HG03196 (cell line): ENCODE results near the gene CFAP74.

Source experiments
- ATAC-seq: cut with Tn5 transposase; IDR thresholded peaks from one replicate; pipeline ENCODE4 v1.9.1; 2021; ENCODE audit not compliant: unreplicated experiment

CFAP74 gene

DNA sequence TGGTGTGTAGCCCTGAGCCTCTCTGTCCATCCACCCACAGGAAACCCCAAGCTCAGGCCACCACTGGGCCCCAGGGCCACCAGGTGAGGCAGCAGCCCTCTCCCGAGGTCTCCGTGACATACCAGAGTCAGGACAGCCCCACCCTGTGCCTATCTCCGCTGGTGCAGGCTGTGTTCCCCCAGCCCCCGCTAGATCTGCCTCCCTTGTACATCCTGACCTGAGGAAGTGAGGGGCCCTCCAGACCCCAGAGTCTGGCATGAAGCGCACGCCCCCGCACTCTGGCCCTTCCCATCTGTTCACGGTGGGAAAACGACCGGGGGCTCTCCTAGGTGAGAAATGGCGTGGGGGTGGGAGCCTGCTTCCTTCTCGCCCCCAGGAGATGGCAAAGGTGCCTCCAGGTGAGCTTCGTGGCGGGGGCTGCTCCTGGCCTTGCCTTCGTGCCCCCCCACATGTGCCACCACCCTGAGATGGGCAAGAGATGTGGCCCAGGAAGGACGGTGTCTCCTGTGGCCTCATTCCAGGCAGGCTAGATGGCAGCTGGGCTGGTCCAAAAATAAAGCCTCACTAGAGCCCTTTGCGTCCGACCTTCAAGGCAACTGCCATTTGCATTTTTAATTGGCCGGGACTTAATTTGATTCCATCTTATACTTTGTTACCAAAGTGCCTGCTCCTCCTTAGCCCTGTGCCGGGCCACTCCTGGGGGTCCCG is 18.6 kb upstream of the CFAP74 start:
- ATAC-seq, result no peak

DNA sequence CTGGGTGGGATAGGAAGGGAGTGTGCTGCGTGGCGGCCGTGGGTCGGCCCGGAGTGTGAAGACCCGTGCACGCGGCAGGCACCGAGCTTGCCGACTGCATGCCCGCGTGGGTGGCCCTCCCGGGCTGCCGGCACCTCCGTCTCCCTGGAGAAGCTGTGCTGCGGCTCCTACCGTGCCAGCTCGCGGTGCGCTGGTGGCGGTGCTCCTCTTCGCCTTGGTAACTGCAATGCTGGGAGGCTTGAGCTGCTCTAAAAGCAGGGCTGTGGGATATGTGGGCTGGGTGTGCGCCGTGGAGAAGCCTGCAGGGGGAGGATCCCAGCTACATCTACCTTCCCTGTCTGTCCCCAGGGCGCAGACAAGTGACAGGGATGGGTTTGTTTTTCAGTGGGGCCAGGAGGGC is 18.0 kb upstream of the CFAP74 start:
- no peak for ATAC-seq

DNA sequence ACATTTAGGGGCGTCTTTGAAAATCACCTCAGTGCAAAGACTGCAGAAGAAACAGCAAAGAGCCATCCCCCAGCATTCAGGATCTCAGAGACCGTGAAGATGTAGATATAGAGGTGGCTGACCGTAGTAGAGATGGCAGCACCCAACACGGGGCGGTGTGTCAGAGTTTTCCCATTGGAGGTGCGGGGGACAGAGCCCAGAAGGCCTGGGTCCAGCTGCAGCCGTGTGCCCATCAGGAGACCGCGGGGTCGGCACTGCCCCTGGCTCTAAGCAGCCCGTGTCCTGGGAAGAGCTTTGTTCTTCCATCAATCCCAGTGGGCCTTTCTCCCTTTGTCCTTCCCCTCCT is 16.7 kb upstream of the CFAP74 start:
- ATAC-seq, result no peak

DNA sequence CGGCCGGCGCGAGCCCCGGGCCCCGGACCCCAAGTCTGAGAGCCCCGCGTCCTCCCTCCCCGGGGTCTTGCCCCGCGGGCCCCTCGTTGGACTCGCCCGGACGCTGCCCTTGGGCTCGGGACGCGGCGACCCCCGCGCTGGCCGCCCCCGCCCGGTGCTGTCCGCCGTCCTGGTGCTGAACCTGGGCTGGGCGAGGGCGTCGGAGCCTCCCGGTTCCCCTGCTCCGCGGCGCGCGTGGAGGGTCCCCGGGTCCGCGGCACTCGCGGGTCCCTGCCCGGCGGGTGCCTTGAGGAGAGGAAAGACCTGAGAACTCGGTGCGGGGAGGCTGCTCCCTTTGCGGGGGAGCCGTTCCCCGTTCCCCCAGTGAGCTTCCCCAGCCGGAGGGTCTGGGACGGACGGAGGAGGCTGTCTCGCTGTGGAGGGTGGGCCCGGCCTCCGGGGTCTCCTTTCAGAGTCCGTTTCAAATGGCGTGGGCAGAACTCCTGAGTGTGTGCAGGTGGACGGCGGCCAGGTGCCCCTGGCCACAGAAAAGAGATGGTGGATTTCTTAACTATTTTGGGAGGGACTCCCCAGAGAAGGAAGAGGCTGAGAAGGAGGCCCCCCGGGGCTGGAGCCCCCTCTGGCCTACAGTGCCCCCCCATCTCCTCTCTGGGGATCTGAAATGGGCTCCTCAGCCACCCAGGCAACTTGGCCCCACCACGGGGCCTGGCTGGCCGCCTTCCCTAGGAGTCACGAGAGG is 16.2 kb upstream of the CFAP74 start:
- ATAC-seq, result no peak

DNA sequence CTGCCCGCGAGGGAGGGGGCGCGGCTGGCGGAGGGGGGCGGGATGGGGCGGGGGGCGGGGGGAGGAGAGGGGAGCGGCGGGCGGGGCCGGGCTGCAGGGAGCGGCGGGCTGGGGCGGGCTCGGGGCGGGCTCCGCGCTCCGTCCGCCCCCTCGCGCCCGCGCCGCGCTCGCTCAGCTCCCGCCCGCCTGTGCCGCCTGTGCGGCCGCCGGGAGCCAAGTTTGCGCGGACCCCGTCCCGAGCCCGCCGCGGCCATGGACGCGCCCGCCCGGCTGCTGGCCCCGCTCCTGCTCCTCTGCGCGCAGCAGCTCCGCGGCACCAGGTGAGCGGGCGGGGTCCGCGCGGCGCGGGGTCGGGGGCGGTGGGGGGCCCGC is 15.6 kb upstream of the CFAP74 start, which contains the start of gene GABRD:
TSS of gene GABRD (plus strand) at position 174 of the 372 bp plus-strand sequence. CDS start at position 253, 79 bp downstream.
- no peak for ATAC-seq

DNA sequence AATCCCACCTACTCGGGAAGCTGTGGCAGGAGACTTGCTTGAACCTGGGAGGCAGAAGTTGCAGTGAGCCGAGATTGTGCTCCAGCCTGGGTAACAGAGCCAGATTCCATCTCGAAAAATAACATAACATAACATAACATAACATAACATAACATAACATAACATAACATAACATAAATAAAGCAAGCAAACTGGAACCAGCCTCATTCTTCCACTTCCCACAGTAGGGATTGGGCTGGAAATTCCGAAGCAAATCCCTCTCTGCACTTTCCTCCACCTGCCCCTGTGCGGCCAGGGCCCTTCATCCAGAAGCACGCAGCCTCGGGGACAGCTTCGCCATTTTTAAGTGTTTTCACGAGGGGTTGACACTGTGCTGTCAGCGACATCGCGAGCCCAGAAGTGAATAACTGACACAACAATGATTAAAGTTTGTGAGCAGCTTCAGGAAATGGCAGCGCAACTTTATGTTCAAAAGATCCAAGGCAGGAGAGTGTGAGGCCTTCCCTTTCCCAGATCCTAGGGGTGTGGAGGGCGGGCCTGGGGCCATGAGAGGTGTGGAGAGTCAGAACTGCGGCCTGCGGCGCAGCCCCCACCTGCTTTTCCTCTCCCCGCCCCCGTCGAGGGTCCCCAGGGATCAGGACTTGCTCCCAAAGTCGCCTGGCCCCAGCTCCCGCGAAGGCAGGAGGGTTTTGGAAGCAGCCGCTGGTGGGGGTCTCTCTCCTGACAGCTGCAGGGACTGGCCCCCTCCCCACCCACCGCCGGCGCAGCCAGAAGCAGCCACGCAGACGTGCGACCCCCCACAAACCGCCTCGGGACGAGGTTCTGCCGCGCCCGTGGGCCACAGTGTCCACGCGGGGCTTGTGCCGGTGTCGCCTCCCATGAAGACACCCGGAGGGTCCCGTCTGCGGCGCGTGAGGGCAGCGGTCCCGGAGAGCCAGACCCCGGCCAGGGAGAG is 14.9 kb upstream of the CFAP74 start:
- ATAC-seq, result no peak

DNA sequence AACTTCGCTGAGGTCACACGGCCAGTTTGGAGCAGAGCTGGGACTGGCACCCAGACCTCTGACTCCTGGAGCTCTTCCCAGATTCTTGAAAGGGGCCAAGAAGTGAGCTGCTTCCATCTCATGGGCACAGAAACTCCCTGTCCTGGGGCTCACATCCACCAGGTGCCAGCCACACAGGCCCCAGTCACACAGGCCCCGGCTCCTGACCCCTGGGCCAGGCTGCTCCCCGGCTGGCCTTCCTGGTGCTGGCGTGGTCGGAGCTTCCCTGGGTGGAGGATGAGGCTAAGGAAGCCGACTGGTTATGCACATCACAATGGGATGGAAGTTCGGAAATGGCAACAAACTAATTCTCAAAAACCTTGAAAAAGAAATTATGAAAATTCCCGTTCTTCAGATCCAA is 12.5 kb upstream of the CFAP74 start:
- no peak for ATAC-seq

DNA sequence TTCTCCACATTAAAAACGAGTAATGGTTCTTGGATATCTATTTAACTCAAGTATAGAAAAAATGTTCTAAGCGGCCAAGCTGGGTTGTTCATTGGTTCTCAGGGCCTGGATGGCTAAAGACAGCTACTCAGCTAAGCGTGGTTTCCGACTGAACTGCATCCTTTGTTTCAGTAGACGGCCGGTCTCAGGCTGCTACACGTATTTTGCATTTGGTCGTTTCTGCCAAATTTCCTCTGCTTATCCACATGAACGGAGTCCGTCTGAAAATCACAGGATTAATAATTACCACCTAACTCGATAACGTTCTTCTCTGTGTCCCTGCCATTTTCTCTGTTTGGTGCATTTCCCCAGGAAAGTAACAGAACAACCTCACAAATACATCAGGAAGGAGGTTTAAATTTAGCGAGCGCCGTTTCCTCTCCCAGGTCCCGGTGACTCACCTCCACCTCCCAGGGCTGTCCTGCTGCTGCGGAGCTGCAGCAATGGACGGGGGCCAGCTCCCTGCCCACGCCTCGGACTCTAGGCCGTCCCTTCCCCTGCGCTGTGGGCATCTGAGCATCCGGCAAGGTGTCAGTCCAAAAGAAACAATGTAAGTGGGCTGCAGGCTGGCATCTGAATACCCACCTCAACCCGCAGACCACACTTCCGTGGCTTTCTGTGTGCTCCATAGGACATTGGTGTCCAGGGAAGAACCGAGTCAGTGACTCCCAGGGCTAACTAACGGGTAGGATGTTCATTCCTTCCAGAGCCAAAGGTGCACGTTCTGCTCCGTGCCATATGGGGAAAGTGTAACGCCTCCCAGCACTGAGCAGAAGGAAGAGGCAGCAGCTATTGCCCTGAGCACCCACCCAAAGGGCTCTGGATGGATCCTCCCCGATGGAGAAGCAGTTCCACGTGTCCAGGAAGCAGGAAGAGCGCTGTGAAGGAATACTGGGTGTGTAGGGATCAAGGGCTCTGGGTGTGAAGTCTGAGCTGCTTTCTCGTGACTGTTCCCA is 11.5 kb upstream of the CFAP74 start:
- ATAC-seq, result no peak

DNA sequence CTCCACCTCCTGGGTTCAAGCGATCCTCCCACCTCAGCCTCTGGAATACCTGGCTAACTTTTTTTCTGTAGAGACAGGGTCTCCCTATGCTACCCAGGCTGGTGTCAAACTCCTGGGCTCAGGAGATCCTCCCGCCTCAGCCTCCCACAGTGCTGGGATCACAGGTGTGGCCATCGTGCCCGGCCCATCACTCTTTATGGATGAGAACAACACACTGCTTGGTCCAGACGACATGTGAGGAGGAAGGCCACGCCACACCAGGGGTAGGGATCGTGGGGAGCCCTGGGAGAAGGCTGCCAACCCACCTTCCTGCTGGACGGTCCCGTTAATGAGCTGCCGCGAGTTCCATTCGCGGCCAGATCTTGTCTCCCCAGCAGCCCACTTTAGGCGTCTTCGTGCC is 10.6 kb upstream of the CFAP74 start:
- no peak for ATAC-seq

DNA sequence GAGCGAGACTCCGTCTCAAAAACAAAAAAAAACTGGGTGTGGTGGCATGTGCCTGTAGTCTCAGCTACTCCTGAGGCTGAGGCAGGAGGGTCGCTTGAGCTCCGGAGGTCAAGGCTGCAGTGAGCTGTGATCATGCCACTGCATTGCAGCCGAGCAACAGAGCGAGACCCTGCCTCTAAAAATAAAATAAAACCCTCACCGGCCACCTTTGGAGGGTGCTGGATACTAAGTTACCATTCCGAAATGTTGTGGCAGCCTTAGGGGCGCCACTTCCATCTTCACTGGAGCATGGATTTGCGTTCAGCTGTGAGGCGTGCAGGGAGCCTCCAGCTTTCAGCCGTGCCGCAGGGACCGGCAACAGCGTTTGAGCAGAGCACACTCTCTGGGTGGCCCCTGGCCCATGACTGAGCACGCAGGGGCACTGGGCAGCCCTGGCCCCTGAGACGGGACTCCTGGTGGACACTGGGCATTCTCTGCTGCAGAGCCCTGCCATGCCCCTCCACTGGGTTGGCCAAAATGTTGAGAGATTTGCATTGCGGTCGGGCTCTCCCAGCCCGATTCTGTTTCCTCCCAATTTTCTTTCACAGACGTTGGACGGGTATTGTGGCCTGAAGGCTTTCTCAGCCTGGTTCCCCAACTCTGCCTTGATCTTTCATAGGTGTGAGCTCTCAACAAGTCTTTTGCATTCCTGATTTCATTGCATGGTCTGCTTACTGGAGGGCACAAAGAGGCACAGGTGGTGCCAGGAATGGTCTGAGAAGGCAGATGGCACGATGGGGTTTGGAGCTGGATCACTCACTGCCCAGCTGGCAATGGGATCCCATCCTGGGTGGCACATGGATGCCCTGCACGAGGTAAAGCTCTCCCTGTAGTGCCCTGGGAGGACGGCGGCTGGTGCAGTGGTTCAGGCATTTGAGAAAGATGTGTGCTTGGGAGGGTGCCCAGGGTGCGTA is 5.8 kb upstream of the CFAP74 start:
- no peak for ATAC-seq

DNA sequence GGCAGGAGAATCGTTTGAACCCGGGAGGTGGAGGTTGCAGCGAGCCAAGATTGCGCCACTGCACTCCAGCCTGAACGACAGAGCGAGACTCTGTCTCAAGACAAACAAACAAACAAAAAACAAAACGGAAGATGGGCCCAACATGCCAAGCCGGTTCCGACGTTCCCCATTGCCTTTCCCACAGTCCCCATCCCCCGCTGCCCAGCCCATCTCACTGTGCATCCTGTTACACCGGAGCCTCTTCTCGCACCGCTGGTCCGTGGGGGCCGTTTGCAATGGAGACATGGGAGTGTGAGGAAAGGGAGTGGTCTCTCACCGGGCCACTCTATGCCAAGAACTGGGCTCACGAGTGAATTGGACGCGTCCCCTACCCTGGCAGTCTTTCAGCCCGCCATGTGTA is 1.3 kb upstream of the CFAP74 start:
- ATAC-seq, result no peak

DNA sequence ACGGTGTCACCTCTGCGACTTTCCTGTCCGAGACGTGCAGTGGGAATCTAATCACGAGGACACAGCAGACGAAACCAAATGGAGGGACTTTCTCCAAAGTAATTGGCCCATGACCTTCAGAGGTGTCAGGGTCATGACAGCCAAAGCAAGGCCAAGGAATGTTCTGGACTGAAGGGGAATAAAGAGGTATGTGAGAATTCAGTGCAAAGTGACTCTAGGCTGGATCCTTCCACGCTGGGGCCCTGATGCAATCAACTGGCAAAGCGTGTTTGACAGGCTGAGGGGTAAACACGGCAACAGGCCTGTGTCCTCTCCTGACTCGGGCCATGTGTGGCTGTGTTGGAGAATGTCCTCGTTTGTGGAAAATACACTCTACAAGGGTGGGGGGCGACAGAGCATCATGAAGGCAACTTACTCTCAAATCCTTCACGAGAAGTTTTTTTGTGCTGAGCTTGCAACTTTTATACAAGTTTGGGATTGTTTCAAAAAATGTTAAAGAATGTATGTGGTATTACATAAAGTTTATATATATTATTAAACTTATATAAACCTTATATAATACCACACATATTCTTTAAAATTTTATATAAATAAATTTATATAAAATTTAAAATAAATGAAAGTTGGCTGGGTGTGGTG is 1.7 kb downstream of the CFAP74 start:
- no peak for ATAC-seq

DNA sequence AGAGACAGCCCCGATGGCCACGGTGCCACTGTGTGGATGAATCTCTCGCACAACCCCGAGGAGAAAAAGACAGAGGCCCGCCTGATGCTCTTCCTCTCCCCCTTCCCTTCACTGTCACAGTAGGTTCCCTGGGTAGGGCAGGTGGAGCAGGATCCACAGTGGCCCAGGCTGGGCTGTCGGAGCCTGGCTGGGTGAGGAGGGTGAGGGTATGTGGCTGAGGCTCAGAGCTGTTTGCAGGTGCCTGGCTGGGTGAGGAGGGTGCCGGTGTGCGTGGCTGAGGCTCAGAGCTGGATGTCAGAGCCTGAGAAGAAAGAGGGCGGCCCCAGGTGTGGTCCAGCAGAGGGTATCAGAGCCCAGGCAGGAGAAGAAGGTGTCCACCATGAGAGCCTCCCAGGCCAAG is 2.7 kb downstream of the CFAP74 start:
- no peak for ATAC-seq

DNA sequence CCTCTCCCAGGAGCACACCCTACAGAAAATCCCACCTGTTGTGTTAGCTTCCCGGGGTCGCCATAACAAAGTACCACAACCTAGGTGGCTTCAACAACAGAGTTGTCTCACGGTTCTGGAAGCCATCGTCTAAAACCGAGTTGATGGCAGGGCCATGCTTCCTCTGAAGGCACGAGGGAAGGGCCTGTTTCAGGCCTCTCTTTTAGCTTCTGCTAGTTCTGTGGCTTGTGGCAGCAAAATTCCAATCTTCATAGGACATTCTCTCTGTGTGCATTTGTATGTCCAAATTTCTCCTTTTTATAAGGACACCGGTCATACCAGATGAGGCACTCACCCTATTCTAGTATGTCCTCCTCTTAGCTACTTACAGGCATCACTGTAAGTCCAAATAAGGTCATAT is 3.2 kb downstream of the CFAP74 start:
- no peak for ATAC-seq

DNA sequence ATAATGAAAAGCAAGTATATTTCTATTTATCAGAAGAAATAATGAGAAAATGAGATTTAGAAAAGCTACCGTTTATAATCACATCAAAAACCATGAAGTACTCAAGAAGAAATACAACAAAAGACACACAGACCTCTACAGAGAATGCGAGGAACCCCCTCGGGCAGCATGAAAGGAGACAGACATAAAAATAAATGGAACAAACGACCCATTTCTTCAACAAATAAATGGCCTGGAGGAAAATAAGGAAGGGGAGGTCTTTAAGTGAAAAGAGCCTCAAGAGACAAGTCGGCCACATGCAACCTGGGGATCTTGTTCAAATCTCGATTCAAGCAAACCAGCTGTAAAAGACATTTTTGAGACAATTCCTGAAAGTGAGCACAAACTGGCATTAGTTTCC is 6.0 kb downstream of the CFAP74 start:
- ATAC-seq, result no peak

DNA sequence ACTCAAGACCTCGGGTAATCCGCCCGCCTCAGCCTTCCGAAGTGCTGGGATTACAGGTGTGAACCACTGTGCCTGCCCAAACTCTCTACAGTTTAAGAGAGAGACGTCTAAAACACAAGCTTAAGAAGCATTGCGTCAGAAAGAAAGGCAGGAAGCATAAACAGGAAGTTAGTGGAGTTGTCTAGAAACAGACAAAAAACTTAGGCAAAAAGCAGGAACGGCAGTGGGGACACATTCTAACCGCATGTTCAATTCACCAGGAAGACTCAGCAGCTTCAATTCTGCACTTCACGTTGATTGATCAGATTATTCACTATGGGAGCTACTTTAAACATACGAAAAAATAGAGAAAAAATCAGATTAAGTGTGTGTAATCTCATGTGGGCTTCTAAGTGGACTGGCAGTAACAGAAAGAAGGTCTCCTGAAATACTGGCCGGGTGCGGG is 7.4 kb downstream of the CFAP74 start:
- ATAC-seq, result no peak

DNA sequence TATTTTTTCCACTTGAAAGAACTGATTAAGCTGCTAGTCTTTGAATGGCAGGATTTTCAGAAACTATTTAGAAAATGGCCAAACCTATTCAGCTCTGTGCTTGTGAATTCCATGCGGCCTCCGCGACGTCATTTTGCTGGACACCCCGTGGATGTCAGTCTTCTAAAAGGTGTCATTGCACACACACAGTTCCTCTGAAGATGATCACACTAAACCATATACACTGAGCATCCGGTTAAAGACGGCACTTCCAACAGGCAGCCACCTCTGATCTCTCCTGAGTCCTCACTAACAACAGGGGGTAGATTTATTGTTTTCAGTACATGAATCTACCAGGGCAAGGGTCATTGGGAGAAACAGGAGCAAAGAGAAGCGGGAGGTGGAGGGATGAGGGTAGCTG is 9.1 kb downstream of the CFAP74 start:
- ATAC-seq, result no peak

DNA sequence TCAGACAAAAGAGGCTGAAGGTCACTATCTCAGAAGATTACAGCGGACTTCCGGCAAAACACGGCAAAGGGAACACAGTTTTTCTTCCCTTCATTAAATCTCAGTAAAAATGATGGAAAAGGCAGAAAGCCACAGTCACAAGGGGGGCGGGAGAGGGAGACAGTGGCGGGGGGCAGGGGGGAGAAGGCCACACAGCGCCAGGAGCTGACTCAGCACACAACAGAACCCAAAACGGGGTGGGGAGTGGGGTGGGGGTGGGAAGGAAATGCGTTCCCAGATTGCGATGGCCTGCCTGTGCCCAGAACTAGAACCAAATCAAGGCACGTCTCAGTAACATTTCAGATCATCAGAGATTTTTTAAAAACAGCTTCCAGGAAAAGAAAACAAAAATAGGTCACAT is 13.4 kb downstream of the CFAP74 start:
- no peak for ATAC-seq

DNA sequence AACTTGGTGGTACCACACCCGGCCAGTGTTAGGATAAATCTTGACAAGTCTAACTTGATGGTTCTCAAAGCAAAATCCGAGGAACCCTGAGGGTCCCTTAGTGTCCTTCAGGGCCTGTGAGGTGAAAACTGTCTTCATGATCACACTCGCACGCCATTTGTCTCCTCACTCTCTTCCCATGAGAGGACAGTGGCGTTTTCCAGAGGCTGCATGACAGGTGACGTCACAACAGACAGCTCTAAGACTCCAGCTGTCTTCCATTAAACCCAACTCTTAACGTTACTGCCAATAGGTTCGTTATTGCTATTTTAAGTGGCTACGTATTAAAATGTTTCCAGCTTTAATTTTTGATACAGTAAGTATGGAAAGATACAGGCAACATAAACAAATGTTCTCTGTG is 13.8 kb downstream of the CFAP74 start:
- no peak for ATAC-seq
